Gastrocnemius medialis (tissue), 4 donors: ENCODE measurements around the gene TPCN1.

ENCODE experiments used
- POLR2A ChIP-seq, 2 donors: fragments of 450-650 bp; IDR thresholded peaks; one replicate each; pipeline ENCODE4 v1.6.1; 2017; ENCODE audit warnings: antibody characterized with exemption in 2 of 2, mild to moderate bottlenecking in 2 of 2, moderate library complexity in 2 of 2
- TF ChIP-seq, protein P1 (sequence below), 5 experiments: fragments of 450-650 bp in 3 of 5; fragments of 200-600 bp in 2 of 5; sonication (generic) in 2 of 5; IDR thresholded peaks in 4 of 5; conservative IDR thresholded peaks in 1 of 5; 1 replicate in 4 of 5; 2 replicates in 1 of 5; pipeline ENCODE4 v1.5.1; 2016 to 2019; ENCODE audit warnings: antibody characterized with exemption in 5 of 5, mild to moderate bottlenecking in 3 of 5, moderate library complexity in 3 of 5

DNA sequence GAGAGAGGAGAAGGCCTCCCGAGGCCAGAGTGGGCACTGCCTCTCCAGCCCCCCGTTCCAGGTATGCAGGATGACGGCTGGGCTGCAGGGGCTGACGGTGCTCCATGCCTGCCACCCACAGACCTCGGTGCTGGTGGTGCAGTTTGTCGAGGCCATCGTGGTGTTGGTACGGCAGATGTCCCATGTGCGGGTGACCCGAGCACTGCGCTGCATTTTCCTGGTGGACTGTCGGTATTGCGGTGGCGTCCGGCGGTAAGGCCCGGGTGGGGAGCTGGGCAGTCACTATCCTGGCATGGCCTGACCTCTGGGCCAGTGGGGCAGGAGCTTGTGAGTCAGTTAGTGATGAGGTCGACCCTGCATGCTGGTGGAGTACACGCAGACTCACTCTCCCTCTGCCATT, 47.4 kb downstream of the TPCN1 start:
- TF ChIP-seq, protein P1, sequence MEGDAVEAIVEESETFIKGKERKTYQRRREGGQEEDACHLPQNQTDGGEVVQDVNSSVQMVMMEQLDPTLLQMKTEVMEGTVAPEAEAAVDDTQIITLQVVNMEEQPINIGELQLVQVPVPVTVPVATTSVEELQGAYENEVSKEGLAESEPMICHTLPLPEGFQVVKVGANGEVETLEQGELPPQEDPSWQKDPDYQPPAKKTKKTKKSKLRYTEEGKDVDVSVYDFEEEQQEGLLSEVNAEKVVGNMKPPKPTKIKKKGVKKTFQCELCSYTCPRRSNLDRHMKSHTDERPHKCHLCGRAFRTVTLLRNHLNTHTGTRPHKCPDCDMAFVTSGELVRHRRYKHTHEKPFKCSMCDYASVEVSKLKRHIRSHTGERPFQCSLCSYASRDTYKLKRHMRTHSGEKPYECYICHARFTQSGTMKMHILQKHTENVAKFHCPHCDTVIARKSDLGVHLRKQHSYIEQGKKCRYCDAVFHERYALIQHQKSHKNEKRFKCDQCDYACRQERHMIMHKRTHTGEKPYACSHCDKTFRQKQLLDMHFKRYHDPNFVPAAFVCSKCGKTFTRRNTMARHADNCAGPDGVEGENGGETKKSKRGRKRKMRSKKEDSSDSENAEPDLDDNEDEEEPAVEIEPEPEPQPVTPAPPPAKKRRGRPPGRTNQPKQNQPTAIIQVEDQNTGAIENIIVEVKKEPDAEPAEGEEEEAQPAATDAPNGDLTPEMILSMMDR (IDR thresholded peaks at IDR 0.05 in 4 of 5, conservative IDR thresholded peaks at IDR 0.05 in 1 of 5), result no peak
- no peak for TF ChIP-seq POLR2A (IDR thresholded peaks at IDR 0.05)
